Measurements from ENCODE around the gene FOXO1.

Gene FOXO1

DNA sequence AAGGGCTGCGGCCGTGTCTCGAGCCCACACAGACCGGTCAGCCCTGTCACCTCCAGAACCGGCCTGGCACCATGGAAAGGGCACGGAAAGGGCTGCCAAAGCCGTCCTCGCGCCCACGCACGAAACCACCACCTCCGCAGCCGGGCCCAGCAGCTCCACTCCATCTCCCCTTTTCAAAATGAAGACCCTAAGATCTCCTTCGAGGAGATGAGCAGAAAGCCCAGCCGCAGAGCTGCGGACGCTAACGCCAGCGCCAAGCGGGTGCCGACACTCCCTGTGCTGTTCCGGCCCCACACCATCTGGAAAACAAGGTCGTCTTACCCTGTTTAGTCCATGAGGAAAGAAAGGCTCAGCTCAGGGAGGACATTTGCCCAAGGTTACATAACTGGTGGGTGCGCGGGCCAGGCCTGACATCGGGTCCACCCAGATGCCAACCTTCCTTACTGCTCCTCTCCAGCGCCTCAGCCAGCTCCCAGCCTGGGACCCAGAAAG lies 131.1 kb downstream of the FOXO1 start:
- TF ChIP-seq, protein P1, sequence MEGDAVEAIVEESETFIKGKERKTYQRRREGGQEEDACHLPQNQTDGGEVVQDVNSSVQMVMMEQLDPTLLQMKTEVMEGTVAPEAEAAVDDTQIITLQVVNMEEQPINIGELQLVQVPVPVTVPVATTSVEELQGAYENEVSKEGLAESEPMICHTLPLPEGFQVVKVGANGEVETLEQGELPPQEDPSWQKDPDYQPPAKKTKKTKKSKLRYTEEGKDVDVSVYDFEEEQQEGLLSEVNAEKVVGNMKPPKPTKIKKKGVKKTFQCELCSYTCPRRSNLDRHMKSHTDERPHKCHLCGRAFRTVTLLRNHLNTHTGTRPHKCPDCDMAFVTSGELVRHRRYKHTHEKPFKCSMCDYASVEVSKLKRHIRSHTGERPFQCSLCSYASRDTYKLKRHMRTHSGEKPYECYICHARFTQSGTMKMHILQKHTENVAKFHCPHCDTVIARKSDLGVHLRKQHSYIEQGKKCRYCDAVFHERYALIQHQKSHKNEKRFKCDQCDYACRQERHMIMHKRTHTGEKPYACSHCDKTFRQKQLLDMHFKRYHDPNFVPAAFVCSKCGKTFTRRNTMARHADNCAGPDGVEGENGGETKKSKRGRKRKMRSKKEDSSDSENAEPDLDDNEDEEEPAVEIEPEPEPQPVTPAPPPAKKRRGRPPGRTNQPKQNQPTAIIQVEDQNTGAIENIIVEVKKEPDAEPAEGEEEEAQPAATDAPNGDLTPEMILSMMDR (IDR thresholded peaks at IDR 0.05; ENCODE audit: low read depth, low read length, missing control alignments): no peak

DNA sequence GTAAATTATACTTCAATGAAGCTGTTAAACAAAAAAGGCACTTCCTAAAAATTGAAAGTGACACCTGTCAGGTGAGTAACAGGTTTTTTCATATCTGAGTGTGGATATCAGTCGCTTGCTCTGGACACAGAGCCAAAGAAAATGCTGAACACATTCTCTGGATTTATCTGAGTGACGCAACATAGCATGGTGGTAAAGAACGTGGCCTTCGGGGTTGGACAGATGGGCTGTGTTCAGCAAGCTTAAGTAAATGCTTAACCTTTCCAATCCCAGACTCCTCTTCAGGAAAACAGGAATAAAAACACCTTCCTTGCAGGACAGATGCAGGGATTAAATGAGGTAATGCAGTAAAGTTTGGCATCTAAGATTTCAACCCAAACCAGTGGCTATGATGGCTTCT lies 132.0 kb downstream of the FOXO1 start:
- DNase-seq (ENCODE audit: extremely low read depth, low read depth): no peak
- no peak overlapping the region for H3K4me3 ChIP-seq (replicated peaks; ENCODE audit: low read depth, low read length)
- TF ChIP-seq, protein P1 (IDR thresholded peaks at IDR 0.05; ENCODE audit: low read depth, low read length, missing control alignments): no peak

More for the DNA sequence above, 131.1 kb downstream of the FOXO1 start:
- DNase-seq (ENCODE audit: extremely low read depth, low read depth): no peak
- no peak overlapping the region for H3K4me3 ChIP-seq (replicated peaks; ENCODE audit: low read depth, low read length)

DNA sequence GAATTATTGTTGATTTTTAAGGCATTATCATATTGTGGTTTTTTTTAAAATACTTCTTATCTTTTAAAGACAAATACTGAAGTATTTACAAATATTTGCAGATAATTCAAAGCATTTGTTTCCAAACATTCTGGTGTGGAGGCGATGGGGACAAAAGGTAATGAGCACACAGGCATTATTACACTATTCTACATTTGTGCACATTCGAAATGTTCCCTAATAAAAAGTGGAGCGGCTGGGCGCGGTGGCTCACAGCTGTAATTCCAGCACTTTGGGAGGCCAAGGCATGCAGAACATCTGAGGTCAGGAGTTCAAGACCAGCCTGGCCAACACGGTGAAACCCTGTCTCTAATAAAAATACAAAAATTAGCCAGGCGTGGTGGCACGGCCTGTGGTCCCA lies 133.4 kb downstream of the FOXO1 start:
- TF ChIP-seq, protein P1 (IDR thresholded peaks at IDR 0.05; ENCODE audit: low read depth, low read length, missing control alignments): no peak
- H3K4me3 ChIP-seq (replicated peaks; ENCODE audit: low read depth, low read length): no peak overlapping the region
- no peak for DNase-seq (ENCODE audit: extremely low read depth, low read depth)

DNA sequence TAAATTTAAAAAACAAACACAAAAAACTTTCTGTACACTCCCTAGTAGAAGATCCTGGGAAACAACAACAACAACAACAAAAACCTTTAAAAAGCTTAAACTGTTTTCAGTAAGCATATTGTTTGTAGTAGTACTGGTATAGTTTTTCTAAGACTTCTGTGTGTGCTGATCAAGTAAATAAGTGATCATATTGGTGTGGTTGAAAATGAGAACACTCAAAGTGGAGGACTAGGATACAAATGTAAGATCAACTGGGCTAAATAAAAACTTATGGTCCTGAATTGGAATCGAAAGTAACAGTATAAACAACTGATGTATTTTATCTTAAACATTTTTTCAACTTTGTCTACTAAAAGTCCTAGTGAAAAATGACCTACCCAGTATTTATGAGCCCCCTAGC lies 135.5 kb downstream of the FOXO1 start:
- TF ChIP-seq, protein P1 (IDR thresholded peaks at IDR 0.05; ENCODE audit: low read depth, low read length, missing control alignments): no peak
- H3K4me3 ChIP-seq (replicated peaks; ENCODE audit: low read depth, low read length): no peak overlapping the region
- DNase-seq (ENCODE audit: extremely low read depth, low read depth): no peak

DNA sequence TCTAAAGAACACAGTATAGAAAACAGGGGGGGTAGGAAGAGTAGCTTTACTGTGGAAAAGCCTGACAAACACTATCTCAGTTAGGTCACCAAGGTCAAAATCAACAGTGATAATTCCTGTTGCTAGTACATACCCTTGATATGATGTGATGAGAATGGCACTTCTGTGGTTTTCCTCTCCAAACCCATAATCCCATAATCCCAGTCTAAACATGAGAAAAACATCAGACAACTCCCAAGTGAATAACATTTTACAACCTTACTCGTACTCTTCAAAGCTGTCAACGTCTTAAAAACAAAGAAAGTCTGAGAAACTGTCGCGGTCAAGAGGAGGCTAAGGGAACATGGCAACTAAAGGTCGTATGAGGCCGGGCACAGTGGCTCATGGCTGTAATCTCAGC lies 137.6 kb downstream of the FOXO1 start:
- TF ChIP-seq, protein P1 (IDR thresholded peaks at IDR 0.05; ENCODE audit: low read depth, low read length, missing control alignments): no peak
- no peak overlapping the region for H3K4me3 ChIP-seq (replicated peaks; ENCODE audit: low read depth, low read length)
- no peak for DNase-seq (ENCODE audit: extremely low read depth, low read depth)

DNA sequence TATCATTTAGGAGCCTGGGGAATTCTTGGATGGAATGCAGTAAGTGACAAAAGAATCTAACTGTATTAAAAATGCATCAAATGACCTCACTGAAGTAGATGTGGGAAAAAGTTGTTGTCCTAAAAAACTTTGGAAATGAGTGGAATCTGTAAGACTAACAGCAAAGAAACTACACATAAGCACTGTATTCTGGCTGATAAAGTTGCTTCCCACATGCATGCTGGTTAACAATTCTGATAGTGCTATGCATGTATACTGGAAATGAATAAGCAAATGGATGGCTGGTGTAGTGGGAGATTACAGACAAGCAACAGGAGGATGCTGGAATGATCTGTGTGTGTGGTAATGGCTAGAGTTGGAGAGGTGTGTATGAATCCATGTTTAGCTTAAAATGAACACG lies 138.5 kb downstream of the FOXO1 start:
- no peak for DNase-seq (ENCODE audit: extremely low read depth, low read depth)
- no peak overlapping the region for H3K4me3 ChIP-seq (replicated peaks; ENCODE audit: low read depth, low read length)
- TF ChIP-seq, protein P1 (IDR thresholded peaks at IDR 0.05; ENCODE audit: low read depth, low read length, missing control alignments): no peak

DNA sequence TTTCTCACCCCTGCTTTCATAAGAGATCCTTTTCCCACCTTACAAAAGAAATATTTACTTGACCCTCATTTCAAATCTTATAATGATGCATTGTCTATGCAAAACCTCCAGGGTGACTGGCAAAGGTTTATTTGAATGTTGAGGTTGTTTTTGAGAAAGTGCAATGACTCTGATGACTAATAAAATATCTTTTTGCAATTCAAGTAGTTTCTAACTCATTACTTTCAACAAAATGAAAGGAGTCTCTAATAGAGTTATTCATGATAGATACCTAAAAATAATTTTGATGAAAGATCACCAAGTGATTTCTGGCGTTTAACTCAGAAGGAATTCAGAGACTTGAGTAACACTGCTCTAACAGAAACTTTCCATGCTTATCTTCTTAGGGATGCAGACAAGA lies 144.2 kb downstream of the FOXO1 start:
- H3K4me3 ChIP-seq (replicated peaks; ENCODE audit: low read depth, low read length): no peak overlapping the region
- DNase-seq (ENCODE audit: extremely low read depth, low read depth): no peak
- TF ChIP-seq, protein P1 (IDR thresholded peaks at IDR 0.05; ENCODE audit: low read depth, low read length, missing control alignments): no peak

Measured in HFF-Myc (cell line).